HG02884 (cell line): ENCODE measurements around the gene EDN1.
A peak's percentile ranks its signal among the peaks of the same experiment; 100 is the strongest.
"Not testable (repeated sequence)": the region's sequence is repeated elsewhere in the genome, so short reads cannot be mapped to it uniquely, and the experiment has no call there.

ENCODE experiments used
- ATAC-seq: cut with Tn5 transposase; IDR thresholded peaks from one replicate; pipeline ENCODE4 v1.9.1; 2021; ENCODE audit warnings: mild to moderate bottlenecking, moderate library complexity; ENCODE audit not compliant: unreplicated experiment

EDN1 gene

DNA sequence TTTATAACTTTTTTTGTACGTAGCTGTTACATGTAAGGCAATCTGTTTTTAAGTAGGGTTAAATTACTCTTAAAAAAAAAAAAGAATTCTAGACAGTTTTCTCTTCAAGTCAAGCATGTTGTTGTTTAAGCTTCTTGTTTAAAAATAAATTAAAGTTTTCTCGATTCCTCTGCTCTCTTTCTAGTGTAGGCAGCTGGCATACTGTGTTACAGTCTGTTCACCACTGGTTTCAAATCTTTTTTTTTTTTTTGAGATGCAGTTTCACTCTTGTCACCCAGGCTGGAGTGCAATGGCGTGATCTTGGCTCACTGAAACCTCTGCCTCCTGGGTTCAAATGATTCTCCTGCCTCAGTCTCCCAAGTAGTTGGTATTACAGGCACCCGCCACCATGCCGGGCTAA, 29.9 kb downstream of the EDN1 start:
- ATAC-seq: not testable (repeated sequence)

- no peak for ATAC-seq
Observed at GRCh38 chr6:12324099-12324498, 33.9 kb downstream of the EDN1 start.

DNA sequence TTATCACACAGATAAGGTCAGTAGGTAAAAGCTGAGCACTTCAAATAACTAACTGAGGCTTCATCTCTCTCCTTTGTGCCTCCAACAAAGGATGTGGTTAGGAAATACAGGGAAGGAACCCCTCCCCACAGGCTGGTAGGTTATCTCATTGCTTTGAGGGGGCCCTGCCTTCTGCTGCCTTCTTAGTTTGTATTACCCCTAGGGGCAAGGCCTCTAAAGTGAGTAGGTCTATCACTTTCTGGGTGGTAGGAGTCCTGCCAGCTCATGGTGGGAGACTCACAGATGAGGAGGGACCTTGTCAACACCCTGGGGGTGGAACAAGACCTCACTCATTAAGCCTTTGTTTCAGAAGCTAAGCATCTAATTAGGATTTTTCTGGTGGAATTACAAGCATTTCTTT, 34.6 kb downstream of the EDN1 start:
- no peak for ATAC-seq

DNA sequence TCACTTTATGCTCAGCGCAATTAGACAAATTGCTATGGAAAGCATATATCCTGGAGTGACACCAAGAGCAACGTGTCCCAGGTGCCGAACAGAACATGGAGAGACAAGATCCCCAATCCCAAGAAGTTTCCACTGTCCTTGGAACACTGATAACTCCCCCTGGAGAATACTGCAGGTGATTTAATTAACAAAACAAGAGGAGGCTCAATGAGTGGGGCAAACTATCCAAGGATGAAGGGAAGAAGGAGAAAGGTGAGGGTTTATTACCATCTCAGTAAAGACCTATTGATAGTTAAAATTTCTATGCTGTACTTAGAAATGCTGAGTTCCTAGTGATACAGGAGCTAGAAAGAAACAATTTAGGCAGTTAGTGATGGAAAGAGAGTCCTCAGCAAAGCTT, 35.7 kb downstream of the EDN1 start:
- ATAC-seq: no peak

DNA sequence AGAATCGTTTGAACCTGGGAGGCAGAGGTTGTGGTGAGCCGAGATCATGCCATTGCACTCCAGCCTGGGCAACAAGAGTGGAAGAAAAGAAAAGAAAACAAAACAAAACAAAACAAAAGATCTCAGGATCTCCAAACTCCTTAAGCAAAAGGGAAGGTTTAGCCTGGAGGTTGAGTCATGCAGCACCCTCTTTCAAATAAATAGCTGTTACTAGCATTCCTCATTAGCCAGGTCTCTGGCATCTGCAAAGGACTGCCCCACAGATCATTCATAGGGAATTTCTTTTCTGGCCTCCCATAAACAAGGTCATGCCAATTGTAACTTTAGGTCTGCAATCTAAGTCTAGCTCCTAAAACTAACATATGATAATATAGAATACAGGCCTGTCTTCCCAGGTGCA, 37.2 kb downstream of the EDN1 start:
- no peak for ATAC-seq

- no peak for ATAC-seq
Observed at GRCh38 chr6:12327988-12328387, 37.8 kb downstream of the EDN1 start.

- ATAC-seq: no peak
Observed at GRCh38 chr6:12328701-12329100, 38.5 kb downstream of the EDN1 start.

DNA sequence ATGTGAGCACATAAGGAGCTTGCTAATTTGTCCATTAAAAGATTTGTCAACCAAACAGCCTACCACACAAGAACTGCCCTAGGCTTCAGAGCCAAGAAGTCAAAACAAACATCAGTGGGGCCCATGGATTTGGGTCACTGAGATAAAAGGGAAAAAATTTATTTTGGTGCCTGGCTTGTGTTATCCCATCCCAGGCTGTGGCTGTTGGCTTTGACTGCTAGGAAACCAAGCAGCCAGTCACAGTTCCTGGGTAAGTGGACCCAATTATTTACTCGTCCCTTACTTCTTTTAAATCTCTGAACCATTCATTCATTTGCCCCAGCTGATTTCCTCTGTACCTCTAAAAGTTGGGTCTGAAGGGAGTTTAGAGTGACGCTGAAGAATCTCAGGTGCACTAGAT, 41.3 kb downstream of the EDN1 start:
- no peak for ATAC-seq

DNA sequence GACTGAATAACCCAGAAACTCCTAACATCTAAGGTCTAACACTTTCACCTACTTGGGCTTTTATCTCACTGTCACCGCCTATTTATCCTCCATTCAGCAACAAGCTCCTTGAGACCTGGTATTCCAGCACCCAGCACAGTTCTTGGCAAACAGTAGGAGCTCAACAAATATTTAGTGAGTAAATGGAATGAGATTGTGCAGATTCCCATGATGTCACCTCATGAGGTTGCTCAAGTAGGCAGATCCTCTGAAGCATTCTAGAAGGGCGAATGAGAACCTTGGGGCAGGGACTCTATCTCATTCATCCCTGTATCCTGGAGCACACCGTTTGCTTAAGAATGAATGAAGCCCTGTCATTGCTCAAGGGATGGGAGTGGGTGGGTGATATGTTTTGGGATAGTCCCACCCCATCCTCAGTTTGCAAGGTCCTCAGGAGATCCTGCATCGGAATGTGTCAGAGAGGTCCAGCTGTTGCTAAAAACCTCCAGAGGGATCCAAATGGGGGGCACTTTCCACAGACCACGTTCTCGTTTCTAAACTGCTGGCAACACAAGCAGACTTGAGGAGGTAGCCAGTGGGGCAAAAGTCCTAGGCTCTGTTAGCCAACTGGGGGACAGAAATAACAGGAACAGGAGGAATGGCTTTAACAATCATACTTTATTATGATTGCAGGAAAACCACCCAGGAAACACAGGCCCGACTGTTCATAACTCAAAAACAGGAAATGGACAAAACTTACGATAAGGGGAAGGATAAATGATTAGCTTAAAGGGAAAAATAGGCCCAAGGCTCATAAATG, 42.0 kb downstream of the EDN1 start:
- ATAC-seq: no peak

DNA sequence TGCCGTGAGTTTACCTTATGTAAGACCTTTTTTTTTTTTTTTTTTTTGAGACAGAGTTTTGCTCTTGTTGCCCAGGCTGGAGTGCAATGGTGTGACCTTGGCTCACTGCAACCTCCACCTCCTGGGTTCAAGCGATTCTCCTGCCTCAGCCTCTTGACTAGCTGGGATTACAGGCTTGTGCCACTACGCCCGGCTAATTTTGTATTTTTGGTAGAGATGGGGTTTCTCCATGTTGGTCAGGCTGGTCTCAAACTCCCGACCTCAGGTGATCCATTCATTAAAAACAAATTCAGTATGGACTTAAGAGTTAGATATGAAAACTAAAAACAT, 42.6 kb downstream of the EDN1 start:
- not testable (repeated sequence) for ATAC-seq

GRCh38 chr6:12333128-12333527, 43.0 kb downstream of the EDN1 start:
- ATAC-seq: no peak

DNA sequence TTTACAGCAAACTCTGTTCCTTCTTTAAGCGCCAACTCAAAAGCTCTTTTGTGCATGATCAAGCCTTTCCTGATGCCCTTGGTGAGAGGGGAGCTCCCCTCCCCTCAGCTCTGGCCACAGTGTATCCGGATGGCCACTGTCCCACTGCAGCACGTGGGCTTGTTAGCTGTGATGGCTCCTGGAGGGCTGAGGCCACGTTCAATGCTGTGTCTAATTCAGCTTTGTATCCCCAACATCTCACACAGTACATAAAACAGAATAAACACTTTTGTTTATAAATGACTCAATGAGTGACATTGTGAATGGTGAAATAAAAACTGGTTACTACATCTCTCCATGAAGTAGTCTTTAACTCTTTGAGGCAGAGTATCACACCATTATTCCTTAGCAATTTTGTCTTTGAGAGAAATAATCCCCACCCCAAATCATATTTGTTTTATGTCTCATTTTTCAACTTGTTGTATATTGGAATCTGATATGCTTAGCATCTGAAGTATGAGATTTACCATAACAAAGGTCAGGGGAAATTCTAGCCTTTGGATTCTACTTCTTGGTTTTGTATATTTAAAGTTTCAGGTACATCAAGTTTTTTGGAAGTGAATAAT, 44.5 kb downstream of the EDN1 start:
- no peak for ATAC-seq

GRCh38 chr6:12335131-12335527, 45.0 kb downstream of the EDN1 start:
- ATAC-seq: no peak

DNA sequence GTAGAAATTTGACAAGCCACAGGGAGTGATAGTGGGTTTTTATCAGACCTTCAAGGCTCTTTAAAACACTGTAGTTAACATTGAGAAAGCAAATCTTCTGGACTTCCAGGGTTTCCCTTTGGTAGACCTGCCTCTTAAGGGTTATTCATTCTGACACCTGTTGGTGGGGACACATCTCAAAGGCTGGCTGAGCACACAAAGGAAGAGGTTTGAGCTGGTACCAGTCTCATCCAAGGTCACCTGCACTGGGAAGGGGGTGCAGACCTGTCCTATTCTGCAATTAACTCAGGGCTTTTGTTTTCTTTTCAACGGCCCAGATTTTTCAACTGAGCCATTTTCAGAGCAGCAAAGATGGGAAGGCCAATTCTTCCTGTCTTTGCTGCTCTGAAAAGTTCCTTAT, 45.6 kb downstream of the EDN1 start:
- ATAC-seq: no peak

DNA sequence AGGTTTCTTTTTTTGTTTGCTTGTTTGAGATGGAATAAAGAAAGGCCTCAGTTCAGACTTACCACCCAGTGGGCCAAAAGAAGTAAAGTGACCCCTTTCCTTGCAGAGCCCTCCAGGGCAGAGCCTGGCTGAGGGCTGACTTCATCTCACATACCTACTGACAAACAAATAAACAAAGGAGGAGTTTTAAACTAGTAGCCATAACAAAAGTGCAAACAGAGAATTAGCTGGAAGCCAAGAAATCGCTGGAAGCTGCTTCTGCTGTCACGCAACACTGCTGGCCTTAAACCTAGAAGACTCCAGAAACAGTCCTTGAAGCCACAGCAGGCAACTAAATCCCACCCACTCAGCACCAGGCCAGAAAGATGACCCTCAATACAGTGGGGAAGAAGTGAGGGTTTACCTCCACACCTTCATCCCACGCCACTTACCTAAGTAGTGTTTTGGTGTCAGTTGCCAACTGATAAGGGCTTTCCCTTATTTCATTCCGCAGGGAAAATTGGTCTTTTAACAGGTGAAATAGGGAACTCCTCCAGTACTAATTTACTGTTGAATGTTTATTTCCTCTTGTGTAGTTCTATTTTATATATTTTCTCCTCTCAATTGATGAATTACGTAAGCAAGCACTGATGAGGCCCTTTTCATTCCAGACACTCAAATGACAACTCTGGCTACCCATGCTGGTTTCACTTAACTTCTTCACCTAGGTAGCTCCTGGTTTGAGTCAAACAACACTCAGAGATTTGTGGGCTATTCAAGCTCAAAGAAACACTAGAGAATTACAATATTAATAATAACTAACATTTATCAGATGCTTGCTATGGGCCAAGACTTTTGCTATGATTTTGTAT, 46.2 kb downstream of the EDN1 start:
- peak; percentile 70 for ATAC-seq

- ATAC-seq: no peak
Observed at GRCh38 chr6:12339022-12339421, 48.9 kb downstream of the EDN1 start.

GRCh38 chr6:12339808-12340487, 49.8 kb downstream of the EDN1 start:
- no peak for ATAC-seq

- no peak for ATAC-seq
Observed at GRCh38 chr6:12340488-12340818, 50.3 kb downstream of the EDN1 start.

GRCh38 chr6:12342664-12343063, 52.5 kb downstream of the EDN1 start:
- ATAC-seq: no peak

DNA sequence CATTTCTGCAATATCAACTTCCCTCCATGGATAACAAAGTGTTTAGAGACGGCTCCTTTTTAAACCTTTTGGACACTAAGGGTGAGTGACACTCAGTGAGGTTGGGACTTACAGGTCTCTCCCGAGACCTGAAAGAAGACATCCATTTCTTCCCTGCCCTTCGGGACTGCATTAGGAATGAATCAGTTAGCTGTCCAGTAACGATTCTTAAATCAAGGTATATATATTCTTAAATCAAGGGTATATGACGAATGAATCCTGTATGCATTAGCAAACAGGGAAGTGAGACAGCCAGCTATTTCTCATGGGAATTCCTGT, 52.9 kb downstream of the EDN1 start:
- no peak for ATAC-seq

DNA sequence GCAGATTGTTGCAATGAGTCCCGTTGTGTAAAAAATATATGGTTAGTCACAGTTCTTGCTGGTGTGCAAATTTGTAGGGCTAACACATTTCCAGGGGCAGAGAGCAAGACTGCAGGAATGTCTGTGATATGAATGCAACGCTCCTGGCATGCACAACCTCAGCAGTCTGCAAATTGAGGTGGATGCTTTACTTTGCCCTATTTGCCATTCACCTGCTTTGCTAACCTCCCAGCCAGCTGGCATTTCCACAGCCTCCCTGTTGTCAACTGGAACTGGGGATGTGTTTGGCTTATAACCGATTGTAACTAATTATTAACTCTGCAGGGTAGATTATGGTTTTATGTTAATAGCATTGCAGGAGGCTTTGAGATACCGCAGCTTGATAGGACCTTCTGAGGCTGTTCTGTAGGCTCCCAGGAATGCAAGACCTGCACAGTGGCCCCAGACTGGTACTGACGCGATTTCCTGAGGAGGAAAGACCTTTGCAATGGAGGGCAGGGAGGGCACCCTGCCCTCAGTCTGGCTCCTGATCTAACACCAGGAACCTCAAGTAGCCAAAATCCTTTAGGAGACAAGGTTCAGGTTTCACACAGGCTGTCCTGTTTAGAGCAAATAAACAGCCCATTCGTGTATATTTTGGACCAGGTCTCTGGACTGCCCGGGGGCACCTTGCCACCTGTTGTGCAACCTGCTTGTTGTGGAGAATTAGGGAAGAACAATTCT, 53.4 kb downstream of the EDN1 start:
- ATAC-seq: no peak
